Measurements from ENCODE around the gene UIMC1.

- no peak for TF ChIP-seq CTCF (conservative IDR thresholded peaks at IDR 0.05; ENCODE audit: low read depth, low read length)
- TF ChIP-seq EZH2 (IDR thresholded peaks at IDR 0.05; ENCODE audit: borderline replicate concordance, low read depth, low read length, poor library complexity, severe bottlenecking): no peak
Measured at GRCh38 chr5:176878463-176878862, 128.1 kb downstream of the UIMC1 start.

Data from A673 (cell line).